ENCODE measurements around the gene CASS4. TPM values are rescaled to one million over a fixed set of nuclear protein-coding genes. Genes with fewer than 3 reads are reported as not detected.

Gene CASS4
- total RNA-seq, 1 experiment from 2014 or later, result 0.64 TPM

DNA sequence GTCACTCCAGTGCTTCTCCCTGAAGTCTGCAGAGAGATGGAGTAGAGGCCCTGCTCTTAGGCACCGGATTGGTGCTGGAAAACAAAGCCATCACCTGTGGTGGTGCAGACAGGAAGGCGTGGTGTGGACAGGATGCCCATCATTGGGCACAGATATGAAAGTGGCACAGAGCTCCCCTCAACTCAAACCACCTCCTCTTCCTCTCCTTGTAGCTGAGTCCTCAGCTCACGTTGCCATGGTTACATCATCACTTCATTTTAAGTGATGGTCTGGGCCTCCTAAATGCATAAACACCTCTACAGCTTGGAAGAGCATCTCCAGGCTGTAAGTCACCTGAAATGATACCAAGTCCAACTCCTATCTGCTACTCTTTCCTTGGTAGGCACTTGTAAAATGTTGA is 48.4 kb downstream of the CASS4 start:
- DNase-seq, result no peak
- Mint-ChIP-seq H3K9me3 (ENCODE audit: unreplicated experiment) (no peaks in the 10 kb centered on the region), H3K27me3 (ENCODE audit: insufficient read depth, unreplicated experiment) (peaks cover 17% of the 10 kb centered on the region), H3K4me3 (ENCODE audit: unreplicated experiment) (no peak overlapping the region), H3K4me1 (ENCODE audit: low read depth, unreplicated experiment) (no peaks in the 10 kb centered on the region), H3K27ac (ENCODE audit: unreplicated experiment) (no peak overlapping the region), H3K36me3 (ENCODE audit: insufficient read depth, unreplicated experiment) (no peaks in the 10 kb centered on the region)
- ChIA-PET POLR2A (interaction anchor here (1.0 kb wide), 1 partner anchor 68 kb away, joined by 3 read pairs; the partner anchor contains the start of genes AURKA and CSTF1), CTCF (no interaction called here)
- BruUV-seq (replicated peaks), result no TSS peak
- TF ChIP-seq, protein P1, sequence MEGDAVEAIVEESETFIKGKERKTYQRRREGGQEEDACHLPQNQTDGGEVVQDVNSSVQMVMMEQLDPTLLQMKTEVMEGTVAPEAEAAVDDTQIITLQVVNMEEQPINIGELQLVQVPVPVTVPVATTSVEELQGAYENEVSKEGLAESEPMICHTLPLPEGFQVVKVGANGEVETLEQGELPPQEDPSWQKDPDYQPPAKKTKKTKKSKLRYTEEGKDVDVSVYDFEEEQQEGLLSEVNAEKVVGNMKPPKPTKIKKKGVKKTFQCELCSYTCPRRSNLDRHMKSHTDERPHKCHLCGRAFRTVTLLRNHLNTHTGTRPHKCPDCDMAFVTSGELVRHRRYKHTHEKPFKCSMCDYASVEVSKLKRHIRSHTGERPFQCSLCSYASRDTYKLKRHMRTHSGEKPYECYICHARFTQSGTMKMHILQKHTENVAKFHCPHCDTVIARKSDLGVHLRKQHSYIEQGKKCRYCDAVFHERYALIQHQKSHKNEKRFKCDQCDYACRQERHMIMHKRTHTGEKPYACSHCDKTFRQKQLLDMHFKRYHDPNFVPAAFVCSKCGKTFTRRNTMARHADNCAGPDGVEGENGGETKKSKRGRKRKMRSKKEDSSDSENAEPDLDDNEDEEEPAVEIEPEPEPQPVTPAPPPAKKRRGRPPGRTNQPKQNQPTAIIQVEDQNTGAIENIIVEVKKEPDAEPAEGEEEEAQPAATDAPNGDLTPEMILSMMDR (IDR thresholded peaks at IDR 0.05; ENCODE audit: insufficient read depth in 1 of 2, low read depth in 1 of 2, low read length in 1 of 2, severe bottlenecking in 1 of 2, unreplicated experiment in 1 of 2), result no peak
- Histone ChIP-seq H3K4me1 (no peaks in the 10 kb centered on the region), H3K4me3 (ENCODE audit: low read depth, low read length) (no peak overlapping the region), H3K27me3 (replicated peaks; ENCODE audit: control insufficient read depth, insufficient read depth, low read length) (no peaks in the 10 kb centered on the region), H3K9me3 (no peaks in the 10 kb centered on the region), H3K36me3 (ENCODE audit: control insufficient read depth, insufficient read depth, low read length) (no peaks in the 10 kb centered on the region)
- intact Hi-C loops (cut with micrococcal nuclease; ENCODE audit: unreplicated experiment), result no loop called here

DNA sequence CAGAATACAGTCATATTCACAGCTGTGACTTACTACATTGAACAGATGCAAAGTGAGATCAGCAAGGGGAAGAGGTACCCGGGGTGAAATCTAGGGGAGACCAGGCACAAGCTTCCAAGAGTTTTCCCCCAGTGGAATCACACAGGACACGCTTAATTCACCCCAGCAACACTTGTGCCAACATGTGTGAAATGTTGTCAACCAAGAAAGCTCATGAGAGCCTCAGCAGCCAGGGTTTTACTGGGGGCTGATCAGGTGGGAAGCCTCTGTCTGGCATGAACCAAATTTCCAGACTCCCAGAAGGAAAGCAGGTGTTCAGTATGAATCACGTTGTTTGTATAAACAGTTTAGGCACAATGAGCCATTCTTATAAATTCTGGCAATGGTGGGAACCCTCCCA is 49.5 kb downstream of the CASS4 start:
- peaks cover 17% of the 10 kb centered on the region for H3K27me3 Mint-ChIP-seq (ENCODE audit: insufficient read depth, unreplicated experiment)
- TF ChIP-seq, protein P1 (IDR thresholded peaks at IDR 0.05; ENCODE audit: insufficient read depth in 1 of 2, low read depth in 1 of 2, low read length in 1 of 2, severe bottlenecking in 1 of 2, unreplicated experiment in 1 of 2), result no peak
- no peaks in the 10 kb centered on the region for H3K36me3 Mint-ChIP-seq (ENCODE audit: insufficient read depth, unreplicated experiment)
- ChIA-PET POLR2A (no interaction called here), CTCF (no interaction called here)
- no peaks in the 10 kb centered on the region for H3K36me3 ChIP-seq (ENCODE audit: control insufficient read depth, insufficient read depth, low read length)
- BruUV-seq (replicated peaks), result no TSS peak
- no peaks in the 10 kb centered on the region for H3K27me3 ChIP-seq (replicated peaks; ENCODE audit: control insufficient read depth, insufficient read depth, low read length)
- H3K4me3 ChIP-seq (ENCODE audit: low read depth, low read length), result no peak overlapping the region
- H3K4me1 Mint-ChIP-seq (ENCODE audit: low read depth, unreplicated experiment), result no peaks in the 10 kb centered on the region
- no peak overlapping the region for H3K27ac Mint-ChIP-seq (ENCODE audit: unreplicated experiment)
- no peaks in the 10 kb centered on the region for H3K4me1 ChIP-seq
- intact Hi-C loops (cut with micrococcal nuclease; ENCODE audit: unreplicated experiment), result no loop called here
- DNase-seq, result no peak
- H3K9me3 ChIP-seq, result no peaks in the 10 kb centered on the region
- H3K9me3 Mint-ChIP-seq (ENCODE audit: unreplicated experiment), result no peaks in the 10 kb centered on the region
- no peak overlapping the region for H3K4me3 Mint-ChIP-seq (ENCODE audit: unreplicated experiment)

DNA sequence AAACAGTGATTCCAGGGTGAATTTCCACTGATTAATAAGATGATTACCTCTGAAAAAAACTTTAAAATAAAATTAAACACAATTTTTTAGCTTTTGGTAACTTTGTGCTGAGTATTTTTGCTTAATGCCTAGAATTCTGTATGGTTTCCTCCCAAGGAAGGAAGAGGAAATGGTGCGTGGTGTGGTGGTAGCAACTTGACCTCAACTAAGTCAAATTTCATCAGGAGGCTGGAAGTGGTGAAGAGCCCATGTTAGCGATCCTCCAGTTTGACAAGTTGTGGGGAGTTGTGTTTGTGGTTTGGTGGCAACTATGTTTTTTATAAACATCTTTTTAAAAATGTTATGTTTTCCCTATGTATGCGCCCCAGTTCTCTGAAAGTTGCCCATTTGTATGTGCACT is 51.4 kb downstream of the CASS4 start:
- Mint-ChIP-seq H3K9me3 (ENCODE audit: unreplicated experiment) (no peaks in the 10 kb centered on the region), H3K27me3 (ENCODE audit: insufficient read depth, unreplicated experiment) (peaks cover 13% of the 10 kb centered on the region), H3K27ac (ENCODE audit: unreplicated experiment) (no peak overlapping the region), H3K36me3 (ENCODE audit: insufficient read depth, unreplicated experiment) (peaks cover 5% of the 10 kb centered on the region), H3K4me3 (ENCODE audit: unreplicated experiment) (no peak overlapping the region), H3K4me1 (ENCODE audit: low read depth, unreplicated experiment) (no peaks in the 10 kb centered on the region)
- POLR2A ChIA-PET, result no interaction called here
- CTCF ChIA-PET, result no interaction called here
- no peak overlapping the region for H3K4me3 ChIP-seq (ENCODE audit: low read depth, low read length)
- DNase-seq, result no peak
- TF ChIP-seq, protein P1 (IDR thresholded peaks at IDR 0.05; ENCODE audit: insufficient read depth in 1 of 2, low read depth in 1 of 2, low read length in 1 of 2, severe bottlenecking in 1 of 2, unreplicated experiment in 1 of 2), result no peak
- H3K4me1 ChIP-seq, result no peaks in the 10 kb centered on the region
- intact Hi-C loops (cut with micrococcal nuclease; ENCODE audit: unreplicated experiment), result no loop called here
- no TSS peak for BruUV-seq (replicated peaks)
- H3K27me3 ChIP-seq (replicated peaks; ENCODE audit: control insufficient read depth, insufficient read depth, low read length), result no peaks in the 10 kb centered on the region
- no peaks in the 10 kb centered on the region for H3K9me3 ChIP-seq
- H3K36me3 ChIP-seq (ENCODE audit: control insufficient read depth, insufficient read depth, low read length), result no peaks in the 10 kb centered on the region
